ENCODE data around the gene RAPH1.

Gene RAPH1

GRCh38 chr2:203535078-203535783, at the start of gene RAPH1:
Gene RAPH1, minus strand, starts transcription at chr2:203535301. Its CDS starts 39,948 bp downstream, at chr2:203495353.
- peaks cover 18 to 81% (median 65%) of the 10 kb centered on the region in 11 experiments; a peak in 21 of 22 replicates for H3K27me3 ChIP-seq
- peak within 1 kb of the TSS; percentile 46 to 92 (median 68) for H3K9ac ChIP-seq
- peak within 1 kb of the TSS; percentile 82 to 100 (median 96) for H3K4me2 ChIP-seq
- peaks cover 0 to 6% (median 0%) of the 10 kb centered on the region in 11 experiments; a peak in 1 of 22 replicates for H3K36me3 ChIP-seq
- peaks cover 14 to 46% (median 23%) of the 10 kb centered on the region in 10 experiments; a peak in 19 of 20 replicates for H3K4me1 ChIP-seq
- no peak for TF ChIP-seq Cebpa-rat (IDR thresholded peaks at IDR 0.05)
- peak within 1 kb of the TSS; percentile 60 to 98 (median 76) for H3K4me3 ChIP-seq
- H3K27ac ChIP-seq = peak within 1 kb of the TSS; percentile 6 to 91 (median 52); a peak in 19 of 22 replicates
- H3K9me3 ChIP-seq (replicated peaks in 1 of 11) = peaks cover 19 to 34% (median 26%) of the 10 kb centered on the region in 11 experiments
- H4K20me1 ChIP-seq = peaks cover 0 to 40% (median 10%) of the 10 kb centered on the region in 11 experiments; a peak in 13 of 22 replicates

- H3K36me3 ChIP-seq = no peaks in the 10 kb centered on the region
- no peaks in the 10 kb centered on the region for H4K20me1 ChIP-seq
- no peak overlapping the region for H3K9ac ChIP-seq
- H3K4me1 ChIP-seq = peaks cover 10 to 38% (median 15%) of the 10 kb centered on the region in 10 experiments
- TF ChIP-seq Cebpa-rat (IDR thresholded peaks at IDR 0.05) = no peak
- H3K27ac ChIP-seq = no peak overlapping the region
- H3K4me3 ChIP-seq = no peak overlapping the region
- H3K27me3 ChIP-seq = peaks cover 0 to 10% (median 0%) of the 10 kb centered on the region in 11 experiments; a peak in 4 of 22 replicates
- peak overlapping the region in 3 of 11 experiments; percentile 18 to 57 (median 40); a peak in 3 of 22 replicates for H3K4me2 ChIP-seq
- no peaks in the 10 kb centered on the region for H3K9me3 ChIP-seq (replicated peaks in 1 of 11)
Measured at GRCh38 chr2:203584784-203585183, 49.7 kb upstream of the RAPH1 start.

GRCh38 chr2:203583701-203584100, 48.6 kb upstream of the RAPH1 start:
- H3K4me2 ChIP-seq = peak overlapping the region in 10 of 11 experiments; percentile 6 to 57 (median 40); a peak in 19 of 22 replicates
- TF ChIP-seq Cebpa-rat (IDR thresholded peaks at IDR 0.05) = no peak
- peaks cover 21 to 49% (median 26%) of the 10 kb centered on the region in 10 experiments for H3K4me1 ChIP-seq
- H3K4me3 ChIP-seq = no peak overlapping the region
- no peak overlapping the region for H3K9ac ChIP-seq
- H3K27me3 ChIP-seq = no peaks in the 10 kb centered on the region; a peak in 1 of 22 replicates
- no peaks in the 10 kb centered on the region for H4K20me1 ChIP-seq
- no peaks in the 10 kb centered on the region for H3K9me3 ChIP-seq (replicated peaks in 1 of 11)
- H3K27ac ChIP-seq = no peak overlapping the region
- no peaks in the 10 kb centered on the region for H3K36me3 ChIP-seq

GRCh38 chr2:203583084-203583695, 48.1 kb upstream of the RAPH1 start:
- Histone ChIP-seq H3K4me3 (no peak overlapping the region), H3K9ac (no peak overlapping the region), H4K20me1 (no peaks in the 10 kb centered on the region), H3K36me3 (no peaks in the 10 kb centered on the region), H3K9me3 (replicated peaks in 1 of 11) (no peaks in the 10 kb centered on the region), H3K27me3 (no peaks in the 10 kb centered on the region; a peak in 1 of 22 replicates), H3K4me1 (peaks cover 26 to 54% (median 31%) of the 10 kb centered on the region in 10 experiments), H3K4me2 (peak overlapping the region in 9 of 11 experiments; percentile 6 to 57 (median 41); a peak in 12 of 22 replicates), H3K27ac (no peak overlapping the region)
- no peak; a peak in 1 of 22 replicates for TF ChIP-seq Cebpa-rat (IDR thresholded peaks at IDR 0.05)

- Histone ChIP-seq H3K9ac (no peak overlapping the region), H4K20me1 (no peaks in the 10 kb centered on the region), H3K9me3 (replicated peaks in 1 of 11) (peaks cover 0 to 3% (median 0%) of the 10 kb centered on the region in 11 experiments; a peak in 2 of 22 replicates), H3K27ac (no peak overlapping the region), H3K4me2 (no peak overlapping the region), H3K36me3 (no peaks in the 10 kb centered on the region), H3K4me1 (peaks cover 28 to 56% (median 32%) of the 10 kb centered on the region in 10 experiments), H3K4me3 (no peak overlapping the region), H3K27me3 (no peaks in the 10 kb centered on the region; a peak in 1 of 22 replicates)
- TF ChIP-seq Cebpa-rat (IDR thresholded peaks at IDR 0.05) = no peak
Measured at GRCh38 chr2:203582468-203582867, 47.4 kb upstream of the RAPH1 start.

GRCh38 chr2:203580844-203581243, 45.7 kb upstream of the RAPH1 start:
- Histone ChIP-seq H3K4me3 (no peak overlapping the region), H3K4me1 (peaks cover 34 to 63% (median 38%) of the 10 kb centered on the region in 10 experiments), H3K9me3 (replicated peaks in 1 of 11) (peaks cover 0 to 10% (median 4%) of the 10 kb centered on the region in 11 experiments; a peak in 6 of 22 replicates), H3K27me3 (no peaks in the 10 kb centered on the region; a peak in 1 of 22 replicates), H3K36me3 (no peaks in the 10 kb centered on the region), H3K27ac (no peak overlapping the region; a peak in 1 of 22 replicates), H3K4me2 (no peak overlapping the region), H4K20me1 (no peaks in the 10 kb centered on the region), H3K9ac (no peak overlapping the region)
- no peak for TF ChIP-seq Cebpa-rat (IDR thresholded peaks at IDR 0.05)

- H3K4me3 ChIP-seq = no peak overlapping the region
- H3K9me3 ChIP-seq (replicated peaks in 1 of 11) = peaks cover 0 to 10% (median 4%) of the 10 kb centered on the region in 11 experiments; a peak in 6 of 22 replicates
- peaks cover 41 to 67% (median 45%) of the 10 kb centered on the region in 10 experiments for H3K4me1 ChIP-seq
- H3K4me2 ChIP-seq = peak overlapping the region; percentile 52 to 75 (median 63)
- H3K27me3 ChIP-seq = no peaks in the 10 kb centered on the region
- H3K36me3 ChIP-seq = no peaks in the 10 kb centered on the region
- peak overlapping the region in 10 of 11 experiments; percentile 43 to 79 (median 63); a peak in 19 of 22 replicates for H3K27ac ChIP-seq
- no peaks in the 10 kb centered on the region for H4K20me1 ChIP-seq
- H3K9ac ChIP-seq = peak overlapping the region in 7 of 11 experiments; percentile 25 to 60 (median 48); a peak in 11 of 22 replicates
- TF ChIP-seq Cebpa-rat (IDR thresholded peaks at IDR 0.05) = no peak
Measured at GRCh38 chr2:203579730-203580129, 44.6 kb upstream of the RAPH1 start.

- Histone ChIP-seq H3K4me2 (peak overlapping the region; percentile 52 to 75 (median 63)), H3K27me3 (no peaks in the 10 kb centered on the region), H3K9ac (peak overlapping the region in 6 of 11 experiments; percentile 41 to 60 (median 49); a peak in 7 of 22 replicates), H3K36me3 (no peaks in the 10 kb centered on the region), H3K27ac (peak overlapping the region in 10 of 11 experiments; percentile 43 to 79 (median 63); a peak in 18 of 22 replicates), H3K9me3 (replicated peaks in 1 of 11) (peaks cover 0 to 10% (median 4%) of the 10 kb centered on the region in 11 experiments; a peak in 6 of 22 replicates), H4K20me1 (no peaks in the 10 kb centered on the region), H3K4me1 (peaks cover 39 to 60% (median 42%) of the 10 kb centered on the region in 10 experiments), H3K4me3 (no peak overlapping the region)
- no peak for TF ChIP-seq Cebpa-rat (IDR thresholded peaks at IDR 0.05)
Measured at GRCh38 chr2:203578759-203579643, 43.9 kb upstream of the RAPH1 start.
